SK-N-SH treated with all-trans-retinoic acid at 6 μM for 48 hours (cell line): ENCODE results near the gene ZNF500.

Experiments used
- ARNTL ChIP-seq: fragments of 450-650 bp; formaldehyde crosslinking; IDR thresholded peaks from 2 replicates; pipeline ENCODE4 v1.5.0; 2020; ENCODE audit warnings: low read depth, mild to moderate bottlenecking, moderate library complexity, borderline replicate concordance
- OSR1 ChIP-seq: fragments of 250-450 bp; sonication (Bioruptor Pico); IDR thresholded peaks from 2 replicates; pipeline ENCODE4 v1.8.0; 2022; ENCODE audit warnings: moderate library complexity, mild to moderate bottlenecking, inconsistent platforms
- PATZ1 ChIP-seq: fragments of 250-450 bp; sonication (Bioruptor Pico); IDR thresholded peaks from 2 replicates; pipeline ENCODE4 v1.8.0; 2020; ENCODE audit warnings: mild to moderate bottlenecking, moderate library complexity, borderline replicate concordance
- PPARA ChIP-seq: fragments of 250-450 bp; sonication (Bioruptor Pico); IDR thresholded peaks from 2 replicates; pipeline ENCODE4 v1.5.0; 2020; ENCODE audit warnings: mild to moderate bottlenecking, borderline replicate concordance
- RARB ChIP-seq: fragments of 250-450 bp; sonication (Bioruptor Pico); IDR thresholded peaks from 2 replicates; pipeline ENCODE4 v1.8.0; 2021; ENCODE audit warnings: mild to moderate bottlenecking, moderate library complexity
- SNAI2 ChIP-seq: fragments of 250-450 bp; sonication (Bioruptor Pico); IDR thresholded peaks from 2 replicates; pipeline ENCODE4 v1.5.0; 2020; ENCODE audit warnings: mild to moderate bottlenecking, moderate library complexity
- TCF4 ChIP-seq: fragments of 250-450 bp; sonication (Bioruptor Pico); IDR thresholded peaks from 2 replicates; pipeline ENCODE4 v1.8.0; 2021; ENCODE audit warnings: mild to moderate bottlenecking, moderate library complexity, borderline replicate concordance
- ZC3H10 ChIP-seq: fragments of 250-450 bp; sonication (Bioruptor Pico); IDR thresholded peaks from 2 replicates; pipeline ENCODE4 v1.5.1; 2021; ENCODE audit warnings: mild to moderate bottlenecking, moderate library complexity
- ZFP3 ChIP-seq: fragments of 250-450 bp; sonication (Bioruptor Pico); IDR thresholded peaks from 2 replicates; pipeline ENCODE4 v1.5.0; 2020; ENCODE audit warnings: mild to moderate bottlenecking, moderate library complexity
- ZFP30 ChIP-seq: fragments of 450-650 bp; formaldehyde crosslinking; IDR thresholded peaks from 2 replicates; pipeline ENCODE4 v1.5.0; 2022; ENCODE audit warnings: mild to moderate bottlenecking, moderate library complexity
- ZNF565 ChIP-seq: fragments of 450-650 bp; formaldehyde crosslinking; conservative IDR thresholded peaks from 2 replicates; pipeline ENCODE4 v1.5.0; 2020; ENCODE audit warnings: low read depth, mild to moderate bottlenecking, moderate library complexity
- ZNF8 ChIP-seq: fragments of 450-650 bp; formaldehyde crosslinking; IDR thresholded peaks from 2 replicates; pipeline ENCODE4 v1.5.0; 2020; ENCODE audit warnings: mild to moderate bottlenecking, moderate library complexity
- TF ChIP-seq, protein P1 (sequence below): fragments of 250-450 bp; sonication (Bioruptor Pico); IDR thresholded peaks from 2 replicates; pipeline ENCODE4 v1.5.1; 2021; ENCODE audit warnings: mild to moderate bottlenecking, moderate library complexity
- TF ChIP-seq, protein P2 (sequence below): fragments of 250-450 bp; sonication (Bioruptor Pico); IDR thresholded peaks from 2 replicates; pipeline ENCODE4 v1.5.1; 2020; ENCODE audit warnings: low read depth, mild to moderate bottlenecking, moderate library complexity

DNA sequence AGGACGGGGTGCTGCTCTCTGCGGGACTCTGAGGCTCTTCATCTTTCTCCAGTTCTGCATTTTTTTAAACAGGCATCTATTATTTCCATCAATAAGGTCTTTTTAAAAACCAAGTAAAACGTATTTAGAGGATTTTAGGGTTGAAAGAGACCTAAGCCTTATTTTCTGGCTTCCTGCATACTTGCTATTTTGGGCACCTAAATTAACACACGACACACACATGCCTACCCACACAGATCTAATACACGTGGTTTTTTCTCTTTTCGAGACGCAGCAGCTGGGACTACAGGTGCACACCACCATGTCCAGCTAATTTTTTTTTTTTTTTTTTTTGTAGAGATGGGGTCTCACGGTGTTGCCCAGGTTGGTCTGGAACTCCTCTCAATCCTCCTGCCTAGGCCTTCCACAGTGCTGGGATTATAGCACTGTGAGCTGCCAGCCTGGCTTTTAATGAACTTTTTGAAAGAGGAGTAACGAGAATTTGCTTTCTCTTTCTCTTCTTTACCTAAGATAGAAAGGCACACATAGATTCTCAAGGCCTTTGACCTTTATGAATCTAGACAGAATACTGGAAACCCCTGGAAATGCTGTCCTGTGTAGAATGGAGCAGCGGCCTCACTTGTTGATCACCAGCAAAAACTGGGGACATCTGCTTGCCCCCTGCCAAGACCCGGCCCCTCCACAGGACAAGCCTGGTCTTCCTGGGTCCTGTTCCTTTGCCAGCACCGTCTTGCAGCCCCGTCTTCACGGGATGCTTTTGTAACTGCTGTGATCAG lies 18.9 kb downstream of the ZNF500 start:
- no peak for TF ChIP-seq PATZ1 (CRISPR knock-in tag)
- TF ChIP-seq ZFP3 (CRISPR knock-in tag), result no peak
- TF ChIP-seq ARNTL (CRISPR knock-in tag), result no peak
- TF ChIP-seq ZFP30 (CRISPR knock-in tag), result no peak
- no peak for TF ChIP-seq OSR1 (CRISPR knock-in tag)
- no peak for TF ChIP-seq TCF4 (CRISPR knock-in tag)
- no peak for TF ChIP-seq RARB (CRISPR knock-in tag)
- no peak for TF ChIP-seq ZNF565 (CRISPR knock-in tag)
- TF ChIP-seq, protein P1, sequence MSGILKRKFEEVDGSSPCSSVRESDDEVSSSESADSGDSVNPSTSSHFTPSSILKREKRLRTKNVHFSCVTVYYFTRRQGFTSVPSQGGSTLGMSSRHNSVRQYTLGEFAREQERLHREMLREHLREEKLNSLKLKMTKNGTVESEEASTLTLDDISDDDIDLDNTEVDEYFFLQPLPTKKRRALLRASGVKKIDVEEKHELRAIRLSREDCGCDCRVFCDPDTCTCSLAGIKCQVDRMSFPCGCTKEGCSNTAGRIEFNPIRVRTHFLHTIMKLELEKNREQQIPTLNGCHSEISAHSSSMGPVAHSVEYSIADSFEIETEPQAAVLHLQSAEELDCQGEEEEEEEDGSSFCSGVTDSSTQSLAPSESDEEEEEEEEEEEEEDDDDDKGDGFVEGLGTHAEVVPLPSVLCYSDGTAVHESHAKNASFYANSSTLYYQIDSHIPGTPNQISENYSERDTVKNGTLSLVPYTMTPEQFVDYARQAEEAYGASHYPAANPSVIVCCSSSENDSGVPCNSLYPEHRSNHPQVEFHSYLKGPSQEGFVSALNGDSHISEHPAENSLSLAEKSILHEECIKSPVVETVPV, result no peak
- TF ChIP-seq, protein P2, sequence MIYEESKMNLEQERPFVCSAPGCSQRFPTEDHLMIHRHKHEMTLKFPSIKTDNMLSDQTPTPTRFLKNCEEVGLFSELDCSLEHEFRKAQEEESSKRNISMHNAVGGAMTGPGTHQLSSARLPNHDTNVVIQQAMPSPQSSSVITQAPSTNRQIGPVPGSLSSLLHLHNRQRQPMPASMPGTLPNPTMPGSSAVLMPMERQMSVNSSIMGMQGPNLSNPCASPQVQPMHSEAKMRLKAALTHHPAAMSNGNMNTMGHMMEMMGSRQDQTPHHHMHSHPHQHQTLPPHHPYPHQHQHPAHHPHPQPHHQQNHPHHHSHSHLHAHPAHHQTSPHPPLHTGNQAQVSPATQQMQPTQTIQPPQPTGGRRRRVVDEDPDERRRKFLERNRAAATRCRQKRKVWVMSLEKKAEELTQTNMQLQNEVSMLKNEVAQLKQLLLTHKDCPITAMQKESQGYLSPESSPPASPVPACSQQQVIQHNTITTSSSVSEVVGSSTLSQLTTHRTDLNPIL, result no peak
- no peak for TF ChIP-seq ZNF8 (CRISPR knock-in tag)
- no peak for TF ChIP-seq SNAI2
- no peak for TF ChIP-seq ZC3H10 (CRISPR knock-in tag)
- TF ChIP-seq PPARA (CRISPR knock-in tag), result no peak
